DOHH2 (cell line): ENCODE data around the gene PDE4D.

Source experiments
- H3F3A ChIP-seq: fragments of 200-600 bp; sonication (generic), shearing (Covaris generic); 2 replicates; pipeline ENCODE4 v1.6.0; 2016; ENCODE audit warnings: antibody characterized with exemption, mild to moderate bottlenecking; ENCODE audit not compliant: control insufficient read depth, insufficient read depth
- H3K27ac ChIP-seq: fragments of 200-600 bp; sonication (generic); 2 replicates; pipeline ENCODE4 v1.5.1; 2014; ENCODE audit warnings: low read depth, mild to moderate bottlenecking, low read length, moderate library complexity
- H3K27me3 ChIP-seq: fragments of 200-600 bp; sonication (generic); 2 replicates; pipeline ENCODE4 v1.6.1; 2014; ENCODE audit warnings: mild to moderate bottlenecking, low read length, mixed read lengths; ENCODE audit not compliant: control insufficient read depth
- H3K36me3 ChIP-seq: fragments of 200-600 bp; sonication (generic); 2 replicates; pipeline ENCODE4 v1.6.1; 2014; ENCODE audit warnings: mild to moderate bottlenecking, low read length, moderate library complexity, mixed read lengths; ENCODE audit not compliant: control insufficient read depth
- H3K4me1 ChIP-seq: fragments of 200-600 bp; sonication (generic); 2 replicates; pipeline ENCODE4 v1.6.1; 2014; ENCODE audit warnings: mild to moderate bottlenecking, low read length, mixed read lengths; ENCODE audit not compliant: control insufficient read depth
- H3K4me2 ChIP-seq: fragments of 200-600 bp; sonication (generic); 2 replicates; pipeline ENCODE4 v1.6.0; 2014; ENCODE audit warnings: mild to moderate bottlenecking, low read length, moderate library complexity
- H3K4me3 ChIP-seq: fragments of 200-600 bp; sonication (generic); 2 replicates; pipeline ENCODE4 v1.5.1; 2014; ENCODE audit warnings: mild to moderate bottlenecking, low read length, mixed read lengths
- H3K79me2 ChIP-seq: fragments of 200-600 bp; sonication (generic); 2 replicates; pipeline ENCODE4 v1.6.1; 2014; ENCODE audit warnings: mild to moderate bottlenecking, low read length, mixed read lengths; ENCODE audit not compliant: control insufficient read depth
- H3K9me2 ChIP-seq: fragments of 200-600 bp; sonication (generic); replicated peaks from 2 replicates; pipeline ENCODE4 v1.6.1; 2014; ENCODE audit warnings: mild to moderate bottlenecking, low read length, mixed read lengths; ENCODE audit not compliant: control insufficient read depth
- H3K9me3 ChIP-seq: fragments of 200-600 bp; sonication (generic); 2 replicates; pipeline ENCODE4 v1.6.1; 2014; ENCODE audit warnings: antibody characterized with exemption, low read length, mixed read lengths; ENCODE audit not compliant: control insufficient read depth, insufficient read depth
- H4K20me1 ChIP-seq: fragments of 200-600 bp; sonication (generic); 2 replicates; pipeline ENCODE4 v1.6.0; 2014; ENCODE audit warnings: low read depth, mild to moderate bottlenecking, antibody characterized with exemption, low read length, moderate library complexity; ENCODE audit not compliant: control insufficient read depth, insufficient read depth
- EZH2phosphoT487 ChIP-seq: fragments of 200-600 bp; sonication (generic); IDR thresholded peaks from 2 replicates; pipeline ENCODE4 v1.6.1; 2017; ENCODE audit warnings: borderline replicate concordance, mild to moderate bottlenecking, antibody characterized with exemption, low read length, moderate library complexity, mixed read lengths
- TF ChIP-seq, protein P1 (sequence below): fragments of 200-600 bp; sonication (generic); IDR thresholded peaks from one replicate; pipeline ENCODE4 v1.5.1; 2014; ENCODE audit warnings: antibody characterized with exemption, mild to moderate bottlenecking, low read depth, low read length; ENCODE audit not compliant: poor library complexity, severe bottlenecking

Gene PDE4D

DNA sequence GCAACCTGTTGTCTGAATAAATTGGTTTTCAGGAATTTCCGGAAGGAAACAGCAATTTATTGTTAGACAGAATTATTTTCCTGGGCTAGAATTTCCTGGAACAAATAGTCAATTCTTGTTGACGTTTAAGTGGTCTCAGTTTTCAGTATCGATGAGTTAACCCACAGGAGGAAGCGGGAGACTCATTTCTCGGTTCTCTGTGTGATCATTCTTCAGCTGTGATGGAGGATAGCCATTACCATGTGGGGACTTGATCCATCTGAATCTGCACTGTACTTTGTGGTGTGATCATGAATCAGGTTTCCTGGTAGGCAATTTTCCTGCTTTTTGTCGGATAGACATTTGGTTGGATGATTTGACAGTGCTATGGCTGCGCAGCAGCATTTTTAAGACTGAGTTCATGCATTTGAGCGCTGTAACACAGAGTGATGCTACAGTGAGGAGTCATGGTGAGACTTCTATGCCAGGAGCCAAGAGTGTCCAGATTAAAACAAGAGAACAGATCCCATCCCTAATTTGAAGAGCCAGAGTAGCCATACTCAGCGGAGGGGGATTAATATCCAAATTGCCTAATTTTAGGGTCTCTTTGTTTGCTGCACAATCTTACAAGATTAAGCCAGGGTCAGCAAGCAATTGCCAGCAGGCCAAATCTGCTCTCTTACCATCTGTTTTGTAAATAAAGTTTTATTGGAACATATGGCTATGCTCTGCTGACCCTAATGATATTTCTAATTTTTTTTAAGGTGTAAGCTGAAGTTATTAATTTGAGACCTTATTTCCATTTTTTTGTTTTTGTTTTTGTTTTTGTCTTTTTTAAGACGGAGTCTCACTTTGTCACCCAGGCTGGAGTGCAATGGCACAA is 954.7 kb downstream of the PDE4D start:
- H3K4me1 ChIP-seq, result no peaks in the 10 kb centered on the region
- H3F3A ChIP-seq, result no peaks in the 10 kb centered on the region
- H3K4me2 ChIP-seq, result no peak overlapping the region
- no peak overlapping the region for H3K27ac ChIP-seq
- no peaks in the 10 kb centered on the region for H3K27me3 ChIP-seq
- H4K20me1 ChIP-seq, result no peaks in the 10 kb centered on the region
- no peaks in the 10 kb centered on the region for H3K9me2 ChIP-seq
- no peaks in the 10 kb centered on the region for H3K36me3 ChIP-seq
- H3K79me2 ChIP-seq, result no peaks in the 10 kb centered on the region
- peaks cover 5% of the 10 kb centered on the region; the same call in 1 of the 2 replicates for H3K9me3 ChIP-seq
- TF ChIP-seq EZH2phosphoT487, result no peak
- TF ChIP-seq, protein P1, sequence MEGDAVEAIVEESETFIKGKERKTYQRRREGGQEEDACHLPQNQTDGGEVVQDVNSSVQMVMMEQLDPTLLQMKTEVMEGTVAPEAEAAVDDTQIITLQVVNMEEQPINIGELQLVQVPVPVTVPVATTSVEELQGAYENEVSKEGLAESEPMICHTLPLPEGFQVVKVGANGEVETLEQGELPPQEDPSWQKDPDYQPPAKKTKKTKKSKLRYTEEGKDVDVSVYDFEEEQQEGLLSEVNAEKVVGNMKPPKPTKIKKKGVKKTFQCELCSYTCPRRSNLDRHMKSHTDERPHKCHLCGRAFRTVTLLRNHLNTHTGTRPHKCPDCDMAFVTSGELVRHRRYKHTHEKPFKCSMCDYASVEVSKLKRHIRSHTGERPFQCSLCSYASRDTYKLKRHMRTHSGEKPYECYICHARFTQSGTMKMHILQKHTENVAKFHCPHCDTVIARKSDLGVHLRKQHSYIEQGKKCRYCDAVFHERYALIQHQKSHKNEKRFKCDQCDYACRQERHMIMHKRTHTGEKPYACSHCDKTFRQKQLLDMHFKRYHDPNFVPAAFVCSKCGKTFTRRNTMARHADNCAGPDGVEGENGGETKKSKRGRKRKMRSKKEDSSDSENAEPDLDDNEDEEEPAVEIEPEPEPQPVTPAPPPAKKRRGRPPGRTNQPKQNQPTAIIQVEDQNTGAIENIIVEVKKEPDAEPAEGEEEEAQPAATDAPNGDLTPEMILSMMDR, result no peak
- H3K4me3 ChIP-seq, result no peak overlapping the region

DNA sequence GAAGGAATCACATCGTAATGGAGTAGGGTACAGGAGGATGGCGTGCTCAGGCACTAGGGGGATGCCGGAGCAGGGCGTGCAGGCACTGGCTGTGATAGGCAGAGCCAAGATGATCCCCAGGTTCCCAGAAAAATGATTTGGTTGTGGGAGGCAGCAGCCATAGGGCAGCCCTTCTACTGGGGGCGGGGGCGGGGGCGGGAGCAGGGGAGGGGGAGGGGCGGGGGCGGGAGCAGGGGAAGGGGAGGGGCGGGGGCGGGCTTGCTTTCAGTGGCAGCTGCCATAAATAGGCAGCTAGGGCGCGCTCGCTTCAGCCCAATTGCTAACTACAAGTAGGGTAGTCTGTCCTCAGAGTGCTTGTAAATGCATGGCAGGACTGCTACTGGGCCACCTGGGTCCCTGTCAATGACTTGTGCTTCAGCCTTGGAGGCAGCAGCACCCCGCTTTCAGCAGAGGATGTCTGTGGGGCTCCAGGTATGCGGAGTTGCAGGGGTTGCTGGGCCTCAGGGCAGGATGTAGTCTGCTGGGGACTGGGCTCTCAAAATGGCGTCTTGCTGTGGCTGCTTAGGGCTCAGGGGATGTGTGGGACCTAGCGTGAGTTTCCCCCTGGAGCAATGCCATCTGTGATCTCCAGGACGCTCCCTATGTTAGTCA is 956.4 kb downstream of the PDE4D start:
- Histone ChIP-seq H3K4me1 (no peaks in the 10 kb centered on the region), H4K20me1 (no peaks in the 10 kb centered on the region), H3K9me3 (no peaks in the 10 kb centered on the region; the same call in 1 of the 2 replicates), H3K36me3 (no peaks in the 10 kb centered on the region), H3K27me3 (no peaks in the 10 kb centered on the region), H3F3A (no peaks in the 10 kb centered on the region), H3K4me2 (no peak overlapping the region), H3K79me2 (no peaks in the 10 kb centered on the region), H3K9me2 (no peaks in the 10 kb centered on the region), H3K4me3 (no peak overlapping the region), H3K27ac (no peak overlapping the region)
- TF ChIP-seq, protein P1, result no peak
- TF ChIP-seq EZH2phosphoT487, result no peak

DNA sequence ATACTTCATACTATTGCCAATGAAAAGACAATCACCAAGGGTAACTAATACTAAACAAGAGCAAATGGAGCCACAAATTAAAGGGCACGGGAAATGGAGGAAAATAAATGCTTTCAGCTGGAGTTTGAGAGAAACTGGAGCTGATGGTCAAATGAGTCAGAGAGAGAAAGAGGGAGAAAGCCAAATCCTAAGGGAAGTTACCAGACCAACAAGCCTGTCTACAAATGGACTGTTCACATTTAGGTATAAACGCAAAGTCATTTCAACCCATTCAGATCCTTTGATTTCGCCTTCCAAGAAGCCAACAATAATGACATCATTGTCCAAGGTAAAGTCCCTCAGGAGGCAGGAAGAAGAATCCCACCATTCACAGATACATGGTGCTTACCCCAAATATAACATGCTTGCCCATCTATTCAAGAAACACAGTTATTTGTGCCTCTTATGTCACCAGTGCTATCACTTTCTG is 958.9 kb downstream of the PDE4D start:
- no peak for TF ChIP-seq EZH2phosphoT487
- TF ChIP-seq, protein P1, result no peak

More for the DNA sequence above, 958.9 kb downstream of the PDE4D start:
- Histone ChIP-seq H3K79me2 (no peaks in the 10 kb centered on the region), H3K9me3 (no peaks in the 10 kb centered on the region; the same call in 1 of the 2 replicates), H3K27me3 (no peaks in the 10 kb centered on the region; the same call in 1 of the 2 replicates), H3K4me2 (no peak overlapping the region), H3K4me3 (no peak overlapping the region), H3K9me2 (no peaks in the 10 kb centered on the region), H3K27ac (no peak overlapping the region), H3K4me1 (no peaks in the 10 kb centered on the region), H4K20me1 (no peaks in the 10 kb centered on the region), H3K36me3 (no peaks in the 10 kb centered on the region), H3F3A (no peaks in the 10 kb centered on the region)
